CD4-positive, alpha-beta T cell treated with Interleukin-10 for 1 hour (primary cell): ENCODE data around the gene CCDC137.
A peak's percentile ranks its signal among the peaks of the same experiment; 100 is the strongest.

Experiments
- DNase-seq: peaks from one replicate; pipeline ENCODE4 v3.0.0-alpha.2; 2020

The CCDC137 gene

DNA sequence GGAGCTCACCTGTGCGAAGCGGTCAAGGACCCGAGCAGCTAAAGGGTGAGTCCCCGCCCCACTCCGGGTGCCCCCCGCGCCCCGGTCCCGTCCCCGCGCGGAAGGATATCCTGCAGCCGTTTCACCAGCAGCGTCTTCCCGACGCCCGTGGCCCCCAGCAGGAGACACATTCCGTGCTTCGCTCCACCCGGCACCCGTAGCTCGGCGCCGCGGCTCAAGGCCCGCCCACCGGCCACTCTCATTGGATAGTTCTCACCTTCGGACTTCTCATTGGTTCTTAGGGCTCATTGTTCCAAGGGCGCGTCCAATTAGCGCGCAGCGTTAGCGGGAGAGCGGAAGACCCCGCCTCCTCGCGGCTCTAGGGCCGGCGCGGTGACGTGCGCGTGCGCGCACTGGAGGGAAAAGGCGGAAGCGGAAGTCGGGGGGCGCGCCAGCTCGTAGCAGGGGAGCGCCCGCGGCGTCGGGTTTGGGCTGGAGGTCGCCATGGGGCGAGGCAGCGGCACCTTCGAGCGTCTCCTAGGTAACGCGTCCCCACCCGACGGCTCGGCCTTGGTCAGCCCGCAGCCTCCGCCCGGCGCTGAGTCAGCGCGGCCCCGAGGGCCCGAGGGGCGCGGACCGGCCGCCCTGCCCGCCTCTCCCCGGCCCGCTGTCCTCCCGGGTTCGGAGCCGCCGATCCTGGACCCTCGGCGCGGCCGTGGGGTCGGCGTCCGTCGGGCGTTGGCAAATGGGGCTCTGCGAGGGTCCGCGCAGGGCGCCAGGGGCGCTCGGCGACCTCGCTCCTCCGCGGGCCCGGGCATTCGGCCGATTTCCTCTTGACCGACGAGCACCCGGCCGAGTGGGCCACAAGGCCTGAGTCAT, 17.3 kb downstream of the CCDC137 start, which contains the start of the genes ARL16 and HGS:
ARL16 (minus strand) TSS at position 214 of the 858 bp plus-strand sequence; CDS start at position 170, 44 bp downstream.
HGS (plus strand) TSS at position 428 of the 858 bp plus-strand sequence; CDS start at position 484, 56 bp downstream.
- peak; percentile 99 for DNase-seq

GRCh38 chr17:81684442-81684911, 17.9 kb downstream of the CCDC137 start:
- DNase-seq: no peak

DNA sequence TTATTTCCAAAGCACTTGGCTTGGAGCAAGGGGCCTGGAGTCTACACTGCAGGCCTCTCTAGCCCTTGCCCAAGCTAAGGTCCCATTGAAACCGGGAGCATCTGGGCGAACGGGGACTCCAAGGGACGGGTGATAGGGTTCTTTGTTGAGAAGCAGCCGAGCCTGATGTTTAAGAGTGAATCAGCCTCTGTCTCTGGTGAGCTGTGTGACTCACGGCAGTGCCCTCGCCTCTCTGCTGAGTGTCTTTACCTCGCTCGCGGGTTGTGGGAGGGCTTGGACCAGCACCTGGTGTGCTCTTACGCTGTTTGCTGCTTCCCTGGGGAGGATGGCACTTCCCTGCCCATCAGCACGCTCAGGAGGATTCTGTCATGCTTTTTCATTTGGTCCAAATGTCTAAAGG, 18.6 kb downstream of the CCDC137 start:
- DNase-seq: no peak

DNA sequence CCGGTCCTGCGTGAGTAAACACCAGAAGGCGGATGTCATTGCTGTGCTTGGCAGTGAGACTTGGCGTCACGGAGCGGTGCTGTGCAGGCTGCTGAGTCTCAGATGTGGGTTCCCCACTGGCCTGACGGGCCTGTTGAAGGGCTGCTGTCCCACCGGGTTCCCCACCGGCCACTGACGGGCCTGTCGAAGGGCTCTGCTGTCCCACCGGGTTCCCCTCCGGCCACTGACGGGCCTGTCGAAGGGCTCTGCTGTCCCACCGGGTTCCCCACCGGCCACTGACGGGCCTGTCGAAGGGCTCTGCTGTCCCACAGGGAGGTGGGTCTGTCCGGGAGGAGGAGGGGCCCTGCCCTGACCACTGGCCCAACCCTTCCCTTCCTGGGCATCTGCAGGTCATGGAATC, 20.1 kb downstream of the CCDC137 start:
- no peak for DNase-seq

DNA sequence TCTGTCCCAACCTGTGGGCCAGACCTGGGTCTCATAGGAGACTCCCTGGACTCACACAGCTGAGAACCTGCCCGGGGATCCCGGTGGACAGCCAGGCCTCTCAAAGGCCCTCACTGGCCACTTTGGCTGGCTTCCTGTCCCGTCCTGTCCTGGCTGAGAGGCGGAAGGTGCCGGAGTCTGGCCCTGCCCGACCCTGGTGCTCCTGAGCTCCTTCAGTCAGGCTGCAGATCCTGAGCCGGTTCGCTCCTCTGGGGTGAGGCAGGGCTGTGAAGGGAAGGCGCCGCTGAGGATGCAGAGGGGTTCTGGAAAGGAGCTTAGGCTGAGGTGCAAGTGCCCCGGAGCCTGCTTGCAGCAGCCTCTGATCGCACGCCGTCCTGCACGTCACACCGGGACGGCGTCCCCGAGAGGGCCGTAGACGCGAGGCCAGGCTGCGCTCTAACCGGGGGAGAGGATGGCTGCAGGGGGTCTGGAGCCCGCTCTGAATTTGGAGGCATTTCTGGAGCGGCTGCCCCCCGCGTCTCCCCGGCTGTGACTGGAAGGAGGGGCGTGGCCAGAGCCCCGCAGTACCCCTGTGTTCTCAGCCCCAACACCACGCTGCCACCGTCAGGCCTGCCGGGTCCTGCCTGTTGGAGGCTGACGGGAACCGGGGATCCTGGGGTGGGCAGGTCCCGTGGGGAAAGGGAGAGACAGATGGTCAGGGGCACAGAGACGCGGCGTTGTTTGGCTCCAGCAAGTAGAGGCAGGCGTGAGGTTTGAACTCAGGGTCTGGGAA, 21.4 kb downstream of the CCDC137 start:
- no peak for DNase-seq

- DNase-seq: no peak
These were observed 22.1 kb downstream of the CCDC137 start for GRCh38 chr17:81688616-81689015.

DNA sequence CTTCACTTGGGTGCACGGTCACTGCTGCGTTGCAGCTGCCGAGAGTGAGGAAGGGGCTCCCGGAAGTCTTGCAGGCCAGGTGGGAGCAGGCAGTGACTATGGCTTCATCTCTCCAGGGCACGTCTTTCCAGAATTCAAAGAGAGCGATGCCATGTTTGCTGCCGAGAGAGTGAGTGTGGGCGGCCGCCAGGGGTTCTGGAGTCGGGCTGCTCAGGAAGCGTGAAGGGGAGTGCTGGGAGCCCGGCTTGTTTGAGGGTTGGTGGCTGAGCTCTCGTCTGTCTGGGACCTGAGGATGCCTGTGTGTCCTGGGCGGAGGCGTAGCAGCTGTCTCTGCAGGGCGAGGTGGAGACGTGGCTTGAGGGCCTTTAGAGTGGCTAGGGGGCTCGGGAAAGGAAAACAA, 23.5 kb downstream of the CCDC137 start:
- no peak for DNase-seq

DNA sequence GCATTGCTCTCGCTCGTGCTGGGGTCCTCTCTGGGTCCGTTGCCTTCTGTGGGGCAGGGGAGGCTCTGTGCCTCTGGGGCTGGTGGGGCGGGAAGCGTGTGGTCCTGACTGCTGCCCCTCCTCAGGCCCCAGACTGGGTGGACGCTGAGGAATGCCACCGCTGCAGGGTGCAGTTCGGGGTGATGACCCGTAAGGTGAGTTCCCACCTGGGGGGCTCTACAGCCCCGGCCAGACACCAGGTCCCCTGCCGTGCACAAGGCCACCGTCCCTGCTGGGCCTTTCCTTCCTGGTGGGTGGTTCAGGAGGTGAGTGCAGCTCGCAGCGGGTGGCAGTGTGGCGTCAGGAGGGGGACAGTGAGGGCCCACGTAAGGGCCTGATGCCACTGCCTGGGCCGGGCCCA, 24.0 kb downstream of the CCDC137 start:
- DNase-seq: no peak

- DNase-seq: no peak
These were observed 24.7 kb downstream of the CCDC137 start for GRCh38 chr17:81691196-81691595.

DNA sequence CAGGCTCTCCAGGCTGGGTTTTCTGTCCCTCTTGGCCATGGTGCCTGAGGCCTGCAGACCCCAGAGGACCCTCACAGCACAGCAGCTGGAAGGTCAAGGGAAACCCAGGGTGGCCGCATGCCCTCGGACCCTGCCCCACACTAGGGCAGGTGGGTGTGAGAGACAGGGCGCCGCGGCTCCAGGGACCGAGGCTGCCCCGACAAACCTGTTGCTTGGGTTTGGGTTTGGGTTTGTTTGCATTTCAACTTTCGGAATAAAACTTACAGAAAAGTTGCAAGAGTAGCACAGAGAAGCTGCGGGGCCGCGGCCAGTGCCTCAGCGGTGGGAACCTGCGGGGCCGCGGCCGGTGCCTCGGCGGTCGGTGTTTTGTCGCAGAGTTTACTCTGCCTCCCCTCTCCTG, 25.1 kb downstream of the CCDC137 start:
- no peak for DNase-seq

- no peak for DNase-seq
These were observed 27.1 kb downstream of the CCDC137 start for GRCh38 chr17:81693509-81694210.

GRCh38 chr17:81694810-81695209, 28.3 kb downstream of the CCDC137 start:
- DNase-seq: no peak

DNA sequence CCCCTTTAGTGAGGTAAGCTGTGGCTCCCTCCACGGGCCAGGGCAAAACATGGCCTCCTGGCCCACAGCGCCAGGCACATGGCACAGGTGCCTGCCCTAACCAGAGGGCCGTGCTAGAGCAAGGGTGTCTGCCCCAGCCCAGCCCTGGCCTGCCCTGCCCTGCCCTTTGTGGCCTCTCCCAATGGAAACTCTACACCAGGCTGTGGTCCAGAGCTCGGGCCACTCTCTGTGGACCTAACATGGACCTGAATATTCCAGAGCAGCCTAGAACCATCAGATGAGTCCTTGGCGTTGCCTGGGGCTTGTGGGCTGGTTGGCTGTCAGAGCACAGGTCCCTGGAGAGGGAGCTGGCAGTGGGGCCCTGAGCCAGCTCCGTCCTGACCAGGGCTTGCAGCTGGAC, 28.7 kb downstream of the CCDC137 start:
- DNase-seq: no peak

DNA sequence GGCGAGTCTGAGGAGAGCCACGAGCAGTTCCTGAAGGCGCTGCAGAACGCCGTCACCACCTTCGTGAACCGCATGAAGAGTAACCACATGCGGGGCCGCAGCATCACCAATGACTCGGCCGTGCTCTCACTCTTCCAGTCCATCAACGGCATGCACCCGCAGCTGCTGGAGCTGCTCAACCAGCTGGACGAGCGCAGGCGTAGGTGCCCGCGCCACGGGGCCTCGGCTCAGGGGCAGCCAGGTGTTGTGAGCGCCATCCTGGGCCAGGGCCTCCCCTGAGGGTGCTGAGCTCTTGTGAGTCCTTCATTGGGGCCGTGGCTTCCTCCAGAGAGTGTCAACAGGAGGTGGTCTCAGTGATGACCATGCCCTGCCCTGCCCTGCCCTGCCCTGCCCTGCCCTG, 29.3 kb downstream of the CCDC137 start:
- no peak for DNase-seq

DNA sequence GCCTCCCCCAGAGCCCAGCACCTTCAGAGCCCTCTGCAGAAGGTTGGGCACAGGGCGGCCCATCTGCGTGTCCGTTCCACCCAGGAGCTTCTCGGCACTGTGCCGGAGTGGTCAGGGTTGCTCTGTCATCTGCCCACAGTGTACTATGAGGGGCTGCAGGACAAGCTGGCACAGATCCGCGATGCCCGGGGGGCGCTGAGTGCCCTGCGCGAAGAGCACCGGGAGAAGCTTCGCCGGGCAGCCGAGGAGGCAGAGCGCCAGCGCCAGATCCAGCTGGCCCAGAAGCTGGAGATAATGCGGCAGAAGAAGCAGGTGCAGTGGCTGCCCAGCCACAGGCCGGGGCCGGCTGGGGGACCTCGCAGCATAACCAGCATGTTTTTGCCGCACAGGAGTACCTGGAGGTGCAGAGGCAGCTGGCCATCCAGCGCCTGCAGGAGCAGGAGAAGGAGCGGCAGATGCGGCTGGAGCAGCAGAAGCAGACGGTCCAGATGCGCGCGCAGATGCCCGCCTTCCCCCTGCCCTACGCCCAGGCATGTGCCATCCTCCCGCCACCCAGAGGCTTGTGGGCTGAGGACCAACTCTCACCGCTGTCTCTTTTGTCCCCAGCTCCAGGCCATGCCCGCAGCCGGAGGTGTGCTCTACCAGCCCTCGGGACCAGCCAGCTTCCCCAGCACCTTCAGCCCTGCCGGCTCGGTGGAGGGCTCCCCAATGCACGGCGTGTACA, 29.8 kb downstream of the CCDC137 start:
- no peak for DNase-seq

DNA sequence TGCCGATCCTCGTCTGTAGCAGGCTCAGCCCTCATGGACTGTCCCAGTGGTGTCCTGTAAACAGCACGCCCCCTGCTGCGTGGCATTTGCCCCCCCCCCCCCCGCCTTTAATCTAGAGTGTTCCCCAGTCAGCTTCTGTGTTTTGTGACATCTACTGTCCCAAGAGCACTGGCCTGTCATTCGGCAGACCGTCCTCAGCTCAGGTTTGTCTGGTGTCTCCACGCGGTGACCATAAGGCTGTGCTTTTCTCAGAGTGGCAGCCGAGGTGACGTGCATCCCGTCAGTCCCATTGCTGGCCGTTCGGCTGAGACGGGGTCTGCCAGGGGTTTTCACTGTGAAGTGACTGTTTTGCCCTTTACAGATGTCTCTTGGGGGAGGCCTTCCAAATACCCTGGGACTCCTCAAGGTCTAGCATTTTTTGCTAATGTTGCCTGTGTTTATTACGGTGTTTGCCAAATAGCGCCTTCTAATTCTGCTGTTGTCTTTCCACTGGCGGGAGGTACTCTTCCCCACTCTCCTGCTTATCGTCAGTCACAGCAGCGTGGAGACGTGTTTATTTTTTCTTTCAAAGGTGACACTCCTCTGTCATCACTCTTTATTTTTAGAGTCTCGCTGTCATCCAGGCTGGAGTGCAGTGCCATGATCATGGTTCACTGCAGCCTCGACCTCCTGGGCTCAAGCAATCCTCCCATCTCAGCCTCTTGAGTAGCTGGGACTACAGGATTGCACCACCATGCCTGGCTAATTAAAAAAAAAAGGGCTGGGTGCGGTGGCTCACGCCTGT, 30.9 kb downstream of the CCDC137 start:
- DNase-seq: no peak

DNA sequence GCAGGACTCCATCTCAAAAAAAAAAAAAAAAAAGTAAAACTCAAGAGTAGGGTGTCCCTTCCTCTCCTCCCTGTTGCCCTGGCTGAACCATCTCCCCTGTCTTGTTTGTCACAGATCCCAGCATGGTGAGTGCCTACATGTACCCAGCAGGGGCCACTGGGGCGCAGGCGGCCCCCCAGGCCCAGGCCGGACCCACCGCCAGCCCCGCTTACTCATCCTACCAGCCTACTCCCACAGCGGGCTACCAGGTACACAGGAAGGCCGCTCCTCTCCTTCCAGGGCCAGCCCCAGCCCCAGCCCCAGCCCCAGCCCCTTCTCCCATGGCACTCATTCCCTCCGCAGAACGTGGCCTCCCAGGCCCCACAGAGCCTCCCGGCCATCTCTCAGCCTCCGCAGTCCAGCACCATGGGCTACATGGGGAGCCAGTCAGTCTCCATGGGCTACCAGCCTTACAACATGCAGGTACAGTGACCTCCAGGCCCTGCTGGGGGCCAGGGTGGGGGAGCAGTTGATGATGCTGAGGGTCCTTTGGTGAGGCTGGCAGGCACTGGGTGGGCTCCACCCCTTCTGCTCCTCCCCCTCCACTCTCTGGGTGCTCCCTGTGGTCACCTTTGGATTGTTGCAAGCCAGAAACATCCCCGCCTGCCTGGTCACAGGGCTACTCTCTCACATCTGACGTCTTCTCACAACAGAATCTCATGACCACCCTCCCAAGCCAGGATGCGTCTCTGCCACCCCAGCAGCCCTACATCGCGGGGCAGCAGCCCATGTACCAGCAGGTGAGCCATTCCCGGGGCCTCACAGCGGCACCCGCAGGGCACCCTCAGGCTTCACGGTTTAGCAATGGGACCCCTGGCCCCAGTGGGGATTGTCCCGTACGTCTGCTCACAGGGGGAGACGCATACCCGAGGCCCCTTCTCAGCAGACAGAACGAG, 34.1 kb downstream of the CCDC137 start:
- DNase-seq: no peak

- DNase-seq: peak; percentile 9
These were observed 34.9 kb downstream of the CCDC137 start for GRCh38 chr17:81701288-81702071.

DNA sequence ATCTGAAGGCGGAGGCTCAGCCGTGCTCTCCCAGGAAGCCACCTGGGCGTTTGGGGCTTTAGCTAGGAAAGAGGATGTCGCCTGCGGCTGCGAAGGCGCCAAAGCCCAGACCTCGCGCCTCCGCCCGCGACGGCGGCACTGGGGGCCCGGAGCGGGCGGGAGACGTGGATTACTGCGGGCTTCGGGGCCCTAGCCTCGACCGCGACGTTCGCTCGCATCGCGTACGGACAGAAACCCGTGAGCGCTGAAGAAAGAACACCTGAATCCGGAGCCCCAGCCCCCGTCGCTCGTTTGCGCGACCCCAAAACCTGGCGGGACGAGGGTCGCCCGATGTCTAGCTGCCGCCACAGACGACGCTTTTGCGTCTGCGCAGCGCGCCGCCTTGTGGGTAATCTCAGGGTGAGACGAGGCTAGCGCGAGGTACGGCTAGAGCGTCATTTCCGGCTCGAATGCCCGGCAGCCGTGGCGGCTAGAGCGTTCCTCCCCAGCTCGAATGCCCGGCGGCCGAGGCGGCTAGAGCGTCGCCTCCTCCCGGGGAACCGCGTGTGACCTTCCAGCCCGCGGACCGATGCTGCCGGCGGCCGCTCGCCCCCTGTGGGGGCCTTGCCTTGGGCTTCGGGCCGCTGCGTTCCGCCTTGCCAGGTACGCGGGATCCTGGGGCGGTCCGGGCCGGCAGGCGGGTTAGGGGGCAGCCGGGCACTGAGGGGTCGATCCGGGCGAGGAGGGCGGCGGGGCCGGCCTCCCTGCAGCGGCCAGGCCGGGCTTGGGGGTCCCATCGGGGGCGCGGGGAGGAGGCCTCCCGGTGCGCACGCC, 36.6 kb downstream of the CCDC137 start, which contains the start of gene MRPL12:
MRPL12 (plus strand) TSS at position 434 of the 813 bp plus-strand sequence; CDS start at position 569, 135 bp downstream.
- DNase-seq: peak; percentile 90
